Activated T-cell treated with anti-CD3 and anti-CD28 coated beads, Interleukin-2, amount 50 U/mL, for 4 hours (primary cell): Measurements from ENCODE around the gene TENM3. TPM values are rescaled to one million over a fixed set of nuclear protein-coding genes. Genes with fewer than 3 reads are reported as not detected.

Source experiments
- ATAC-seq, 2 donors: fragments of 200-7000 bp; cut with Tn5 transposase; one replicate each; pipeline ENCODE4 v1.10.0; 2021
- DNase-seq: peaks from one replicate; pipeline ENCODE4 v3.0.0-alpha.2; 2020
- H3K27me3 Mint-ChIP-seq: one replicate; pipeline ENCODE4 v1.8.0; 2021; ENCODE audit warnings: low read depth, mixed read lengths
- H3K36me3 Mint-ChIP-seq: one replicate; pipeline ENCODE4 v1.8.0; 2022; ENCODE audit warnings: mixed read lengths; ENCODE audit not compliant: insufficient read depth
- H3K4me1 Mint-ChIP-seq: one replicate; pipeline ENCODE4 v1.8.0; 2021; ENCODE audit warnings: low read depth, mixed read lengths
- H3K4me3 Mint-ChIP-seq: one replicate; pipeline ENCODE4 v1.8.0; 2021; ENCODE audit warnings: mild to moderate bottlenecking, moderate library complexity, mixed read lengths
- H3K9me3 Mint-ChIP-seq: one replicate; pipeline ENCODE4 v1.8.0; 2021; ENCODE audit warnings: mixed read lengths
- total RNA-seq, 3 donors: library from RNA; stranded (reverse); gene quantifications; one replicate each; pipeline ENCODE4 v1.2.1, GENCODE V29; 2021

Gene TENM3
- total RNA-seq, 3 donors from 2014 or later = 0.03 to 0.14 (median 0.13) TPM

DNA sequence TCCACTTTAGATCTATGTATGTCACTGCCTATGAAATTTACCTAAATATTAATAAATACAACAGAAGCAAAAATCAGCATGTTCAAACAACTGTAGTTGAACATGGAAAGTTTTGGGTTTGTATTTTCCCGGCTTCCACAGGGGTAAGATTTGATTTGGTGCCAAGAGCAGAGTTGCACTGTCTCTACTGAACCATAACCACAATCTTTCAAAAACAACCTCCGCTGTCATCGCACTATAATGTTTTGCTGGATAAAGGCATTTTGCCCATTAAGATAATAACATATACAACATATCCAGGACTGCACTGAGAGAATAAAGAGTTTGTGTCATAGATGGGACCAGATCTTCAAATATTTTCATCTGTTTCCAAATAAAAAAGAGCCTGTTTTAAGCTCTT, 94.9 kb downstream of the TENM3 start:
- ATAC-seq = no peak
- Mint-ChIP-seq H3K9me3 (peaks cover 5% of the 10 kb centered on the region), H3K36me3 (no peaks in the 10 kb centered on the region)

DNA sequence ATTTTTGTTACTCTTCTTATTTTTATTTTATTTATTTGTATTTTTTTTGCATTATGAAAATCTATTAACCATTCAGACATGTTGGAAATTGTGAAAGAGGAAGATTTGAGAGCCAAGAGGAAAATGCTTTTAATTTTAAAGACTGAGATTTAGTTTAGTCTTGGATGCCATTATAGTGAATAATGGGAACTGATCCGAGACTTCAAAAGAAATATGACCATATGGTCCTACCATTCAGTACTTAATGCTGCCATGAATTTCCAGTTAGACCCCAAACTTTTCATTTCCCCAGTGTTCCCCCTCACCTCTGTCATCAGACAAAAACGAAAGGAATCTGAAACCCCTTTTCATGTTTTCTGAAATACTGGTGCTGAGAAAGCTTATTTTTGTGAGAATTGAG, 95.5 kb downstream of the TENM3 start:
- no peaks in the 10 kb centered on the region for H3K4me1 Mint-ChIP-seq

More for the DNA sequence above, 94.9 kb downstream of the TENM3 start:
- no peak for DNase-seq
- no peaks in the 10 kb centered on the region for H3K4me1 Mint-ChIP-seq
- H3K27me3 Mint-ChIP-seq = no peaks in the 10 kb centered on the region
- no peak overlapping the region for H3K4me3 Mint-ChIP-seq

DNA sequence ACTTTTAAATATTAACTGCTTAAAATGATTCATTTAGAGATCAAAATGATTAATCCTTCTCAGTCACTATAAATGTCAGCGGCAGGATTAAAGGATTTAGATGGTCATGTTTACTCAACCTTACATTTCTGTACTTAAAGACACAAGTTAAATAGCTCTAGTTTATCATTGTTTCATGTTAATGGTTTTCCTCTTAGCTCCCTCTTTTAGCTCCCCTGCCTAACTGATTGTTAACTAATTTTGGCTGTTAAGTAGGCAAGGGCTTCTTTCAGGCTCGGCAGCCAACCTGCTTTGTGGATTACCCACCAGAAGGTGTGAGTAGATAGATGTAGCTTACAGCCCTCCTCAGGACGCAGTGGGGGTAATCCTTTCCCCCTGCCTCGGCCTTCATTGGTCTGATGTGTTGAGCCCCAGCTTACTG, 96.0 kb downstream of the TENM3 start:
- no peaks in the 10 kb centered on the region for H3K4me1 Mint-ChIP-seq
- DNase-seq (no peak), ATAC-seq (no peak)
- no peak overlapping the region for H3K4me3 Mint-ChIP-seq
- H3K9me3 Mint-ChIP-seq = peaks cover 5% of the 10 kb centered on the region
- H3K27me3 Mint-ChIP-seq = no peaks in the 10 kb centered on the region
- H3K36me3 Mint-ChIP-seq = no peaks in the 10 kb centered on the region

More for the DNA sequence above, 95.5 kb downstream of the TENM3 start:
- H3K36me3 Mint-ChIP-seq = no peaks in the 10 kb centered on the region
- DNase-seq (no peak), ATAC-seq (no peak)
- peaks cover 5% of the 10 kb centered on the region for H3K9me3 Mint-ChIP-seq
- H3K4me3 Mint-ChIP-seq = no peak overlapping the region
- H3K27me3 Mint-ChIP-seq = no peaks in the 10 kb centered on the region

DNA sequence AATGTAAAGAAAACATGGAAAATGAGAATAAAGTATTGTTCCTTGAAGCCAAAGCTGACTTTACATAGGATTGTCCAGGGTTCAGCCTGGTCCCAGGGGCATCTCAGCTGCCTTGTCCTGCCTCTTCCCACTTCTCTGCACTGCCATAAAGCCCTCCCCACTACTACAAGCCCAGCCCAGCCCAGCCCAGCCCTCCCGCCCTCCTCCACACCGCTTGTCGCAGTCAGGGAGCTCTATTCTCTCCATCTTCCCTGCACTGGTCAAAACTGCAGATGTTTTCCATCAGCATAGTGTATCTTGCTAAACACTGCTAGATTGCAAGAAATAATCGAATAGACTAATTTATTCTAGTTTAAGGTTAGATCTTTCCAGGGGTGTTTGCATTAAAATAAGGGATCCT, 100.3 kb downstream of the TENM3 start:
- no peaks in the 10 kb centered on the region for H3K4me1 Mint-ChIP-seq
- no peak for DNase-seq
- no peak for ATAC-seq
- no peaks in the 10 kb centered on the region for H3K36me3 Mint-ChIP-seq
- H3K4me3 Mint-ChIP-seq = no peak overlapping the region
- peaks cover 5% of the 10 kb centered on the region for H3K9me3 Mint-ChIP-seq
- H3K27me3 Mint-ChIP-seq = peaks cover 3% of the 10 kb centered on the region

DNA sequence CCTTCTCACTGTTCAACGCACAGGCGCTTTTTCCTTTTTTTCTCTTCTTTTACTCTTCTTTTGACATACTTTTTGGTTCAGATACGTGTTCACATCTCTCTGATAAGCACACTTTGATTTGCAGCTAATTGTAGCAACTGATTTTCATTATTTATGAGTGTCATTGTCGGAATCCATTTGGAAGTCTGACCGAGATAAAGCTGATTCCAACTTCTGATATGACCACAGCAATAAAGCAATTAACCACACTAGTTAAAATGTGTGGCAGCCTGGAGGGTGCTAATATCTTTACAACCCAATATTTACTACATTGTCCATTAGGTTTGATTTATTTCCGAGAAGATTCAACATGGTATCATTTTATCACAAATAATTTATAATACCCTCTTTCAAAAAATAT, 101.8 kb downstream of the TENM3 start:
- ATAC-seq (no peak), DNase-seq (no peak)
- Mint-ChIP-seq H3K27me3 (peaks cover 3% of the 10 kb centered on the region), H3K36me3 (no peaks in the 10 kb centered on the region), H3K4me1 (no peaks in the 10 kb centered on the region), H3K9me3 (peaks cover 5% of the 10 kb centered on the region), H3K4me3 (no peak overlapping the region)

DNA sequence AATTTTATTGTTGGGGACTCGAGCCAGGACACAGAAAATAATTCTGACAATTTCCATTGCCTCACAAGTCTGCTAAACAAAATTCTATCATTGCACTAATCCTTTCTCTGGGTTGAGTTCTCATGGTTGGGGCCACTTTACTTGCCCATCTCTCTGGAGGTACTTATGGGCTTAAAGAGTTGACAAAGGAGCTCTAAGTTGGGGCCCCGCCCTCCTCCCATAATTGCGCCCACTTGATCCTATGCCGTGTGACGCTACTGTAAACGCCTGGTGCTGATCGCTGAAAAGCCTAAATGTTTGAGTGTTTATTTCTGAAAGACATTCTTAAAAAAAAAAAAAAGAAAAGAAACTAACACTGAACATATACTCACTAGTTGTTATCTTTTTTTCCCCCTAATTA, 103.0 kb downstream of the TENM3 start:
- H3K9me3 Mint-ChIP-seq = peaks cover 5% of the 10 kb centered on the region
- ATAC-seq = no peak
- no peak overlapping the region for H3K4me3 Mint-ChIP-seq
- no peak for DNase-seq
- no peaks in the 10 kb centered on the region for H3K36me3 Mint-ChIP-seq
- peaks cover 3% of the 10 kb centered on the region for H3K27me3 Mint-ChIP-seq
- H3K4me1 Mint-ChIP-seq = no peaks in the 10 kb centered on the region

DNA sequence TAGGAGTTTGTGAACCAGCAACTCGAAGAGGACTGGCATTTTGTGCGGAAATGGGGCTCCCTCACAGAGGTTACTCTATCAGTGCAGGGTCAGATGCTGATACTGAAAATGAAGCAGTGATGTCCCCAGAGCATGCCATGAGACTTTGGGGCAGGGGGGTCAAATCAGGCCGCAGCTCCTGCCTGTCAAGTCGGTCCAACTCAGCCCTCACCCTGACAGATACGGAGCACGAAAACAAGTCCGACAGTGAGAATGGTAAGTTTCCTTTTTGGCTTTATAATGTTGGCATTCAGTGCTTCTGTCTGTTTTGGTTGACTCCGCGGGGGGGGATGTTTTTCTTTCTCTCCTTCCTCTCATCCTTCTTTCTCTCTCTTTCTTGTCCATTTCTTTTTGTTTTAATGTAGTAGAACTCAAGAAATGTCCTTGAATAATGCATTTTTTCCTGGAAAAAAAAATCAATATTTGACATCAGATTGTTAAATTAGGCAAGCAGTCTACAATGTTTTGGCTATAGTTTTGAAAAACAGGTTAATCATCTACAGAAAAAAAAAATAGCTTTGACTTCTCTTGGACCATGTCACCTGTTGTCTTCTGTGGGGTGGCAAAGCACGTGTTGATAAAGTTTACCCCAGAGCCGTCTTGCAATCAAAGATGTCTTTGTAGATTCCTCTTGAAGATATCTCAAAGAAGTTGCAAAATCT, 103.6 kb downstream of the TENM3 start:
- Mint-ChIP-seq H3K27me3 (peaks cover 3% of the 10 kb centered on the region), H3K4me1 (no peaks in the 10 kb centered on the region), H3K9me3 (peaks cover 5% of the 10 kb centered on the region), H3K36me3 (no peaks in the 10 kb centered on the region), H3K4me3 (no peak overlapping the region)
- ATAC-seq (no peak), DNase-seq (no peak)

DNA sequence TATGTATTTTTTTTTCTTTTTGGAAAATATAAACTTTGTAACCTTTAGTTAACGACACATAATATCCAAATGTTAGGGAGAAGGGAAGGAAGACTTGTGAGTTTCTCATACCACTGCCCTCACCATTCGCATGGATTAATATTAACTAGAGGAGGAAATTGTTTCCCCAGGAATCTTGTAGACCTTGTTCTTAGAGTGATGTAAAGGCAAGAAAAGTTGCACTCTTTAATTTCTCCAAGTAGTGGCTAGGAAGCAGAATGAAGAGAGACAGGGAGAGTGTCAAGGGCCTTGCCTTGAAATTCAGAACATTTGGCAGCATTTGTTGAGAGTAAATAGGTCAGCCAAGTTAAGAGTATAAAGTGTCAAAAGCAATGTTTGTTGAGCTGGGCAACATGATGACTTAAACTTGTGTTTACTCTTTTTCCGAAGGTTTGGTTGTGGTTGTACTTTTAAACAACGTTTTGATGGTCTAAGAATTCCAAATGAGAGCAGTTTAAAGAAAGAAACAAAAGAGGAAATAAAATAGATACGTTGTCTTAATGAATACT, 105.7 kb downstream of the TENM3 start:
- no peaks in the 10 kb centered on the region for H3K36me3 Mint-ChIP-seq
- H3K4me3 Mint-ChIP-seq = no peak overlapping the region
- H3K9me3 Mint-ChIP-seq = no peaks in the 10 kb centered on the region
- DNase-seq (no peak), ATAC-seq (no peak)
- H3K4me1 Mint-ChIP-seq = no peaks in the 10 kb centered on the region
- peaks cover 3% of the 10 kb centered on the region for H3K27me3 Mint-ChIP-seq

DNA sequence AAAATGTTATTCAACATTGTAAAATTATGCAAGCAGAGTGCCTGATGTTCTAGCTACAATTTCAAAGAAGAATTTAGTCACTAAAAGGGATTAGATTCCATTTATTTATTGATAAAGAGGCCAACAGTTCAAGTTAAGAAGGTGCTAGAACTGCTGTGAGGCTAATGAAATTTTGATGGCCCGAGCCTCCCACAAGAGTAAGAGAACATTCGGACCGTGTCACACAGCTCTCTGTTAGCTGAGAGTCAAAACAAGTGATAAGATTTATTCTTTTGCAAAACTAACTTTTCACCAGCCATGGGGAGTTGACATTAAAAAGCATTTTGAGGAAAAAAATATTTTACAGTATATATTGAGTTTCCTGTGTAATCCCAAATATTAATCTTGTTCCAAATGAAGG, 106.8 kb downstream of the TENM3 start:
- ATAC-seq = no peak
- DNase-seq = no peak
- Mint-ChIP-seq H3K9me3 (peaks cover 3% of the 10 kb centered on the region), H3K36me3 (no peaks in the 10 kb centered on the region), H3K4me3 (no peak overlapping the region), H3K27me3 (peaks cover under 1% of the 10 kb centered on the region), H3K4me1 (no peaks in the 10 kb centered on the region)

DNA sequence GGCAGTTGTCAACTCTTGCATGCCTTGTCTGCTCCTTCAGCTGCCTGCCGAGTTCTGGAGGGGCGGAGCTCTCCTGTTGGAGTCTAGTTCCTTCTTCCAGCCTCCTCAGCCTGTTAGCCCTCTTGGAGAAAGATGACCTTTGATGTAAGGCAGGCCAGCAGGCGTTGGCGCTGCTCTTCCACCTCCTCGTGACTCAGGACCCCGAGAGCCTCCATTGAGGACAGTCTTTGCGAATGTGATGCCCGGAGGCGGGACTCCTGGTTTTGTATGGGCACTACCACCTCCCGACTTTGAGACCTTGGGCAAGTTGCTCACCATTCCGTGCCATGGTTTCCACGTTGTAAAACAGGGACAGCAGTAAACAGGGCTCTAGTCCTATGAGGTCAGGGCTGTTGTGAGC, 108.3 kb downstream of the TENM3 start:
- Mint-ChIP-seq H3K4me3 (no peak overlapping the region), H3K27me3 (no peaks in the 10 kb centered on the region), H3K9me3 (peaks cover 3% of the 10 kb centered on the region), H3K4me1 (no peaks in the 10 kb centered on the region), H3K36me3 (no peaks in the 10 kb centered on the region)
- no peak for ATAC-seq
- DNase-seq = no peak

DNA sequence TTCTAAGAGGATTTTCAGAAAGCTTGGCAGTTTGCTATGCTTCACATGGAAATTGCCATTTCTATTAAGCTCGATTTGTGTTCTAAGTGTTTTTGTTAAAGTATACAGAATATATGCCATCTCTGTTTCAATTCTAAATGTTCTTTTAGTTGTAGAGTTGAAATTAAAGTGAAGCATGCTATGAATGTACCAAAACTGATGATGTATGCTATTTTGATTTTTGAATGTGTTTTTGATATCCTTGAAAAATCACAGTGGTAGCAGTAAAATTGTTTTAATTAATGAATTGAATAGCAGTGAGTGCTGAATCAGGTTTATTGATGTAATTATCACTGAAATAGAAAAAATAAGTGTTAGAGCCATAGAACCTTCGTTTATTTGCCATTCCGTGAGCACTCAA, 110.9 kb downstream of the TENM3 start:
- DNase-seq (no peak), ATAC-seq (no peak)
- Mint-ChIP-seq H3K36me3 (no peaks in the 10 kb centered on the region), H3K4me3 (no peak overlapping the region), H3K9me3 (peaks cover 3% of the 10 kb centered on the region), H3K4me1 (no peaks in the 10 kb centered on the region), H3K27me3 (no peaks in the 10 kb centered on the region)

DNA sequence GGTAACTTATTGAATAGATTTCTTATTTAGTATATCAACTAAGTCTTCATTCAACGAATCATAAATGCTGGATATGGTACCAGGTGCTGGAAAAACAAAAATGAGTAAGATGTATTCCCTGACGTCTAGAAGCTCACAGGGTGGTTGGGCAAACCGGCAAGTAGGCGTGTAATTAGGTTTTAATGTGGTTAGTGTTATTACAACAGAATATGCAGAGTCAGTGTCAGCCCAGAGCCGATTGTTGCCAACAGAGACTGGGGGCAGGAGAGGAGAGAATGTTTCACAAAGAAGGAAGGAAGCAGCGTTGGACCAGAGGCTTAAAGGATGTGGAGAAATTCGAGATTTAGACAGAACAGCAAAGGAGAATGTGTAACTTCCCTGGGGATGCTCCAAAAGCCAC, 111.7 kb downstream of the TENM3 start:
- no peaks in the 10 kb centered on the region for H3K36me3 Mint-ChIP-seq
- ATAC-seq (no peak), DNase-seq (no peak)
- H3K4me3 Mint-ChIP-seq = no peak overlapping the region
- no peaks in the 10 kb centered on the region for H3K4me1 Mint-ChIP-seq
- peaks cover 3% of the 10 kb centered on the region for H3K9me3 Mint-ChIP-seq
- H3K27me3 Mint-ChIP-seq = no peaks in the 10 kb centered on the region

DNA sequence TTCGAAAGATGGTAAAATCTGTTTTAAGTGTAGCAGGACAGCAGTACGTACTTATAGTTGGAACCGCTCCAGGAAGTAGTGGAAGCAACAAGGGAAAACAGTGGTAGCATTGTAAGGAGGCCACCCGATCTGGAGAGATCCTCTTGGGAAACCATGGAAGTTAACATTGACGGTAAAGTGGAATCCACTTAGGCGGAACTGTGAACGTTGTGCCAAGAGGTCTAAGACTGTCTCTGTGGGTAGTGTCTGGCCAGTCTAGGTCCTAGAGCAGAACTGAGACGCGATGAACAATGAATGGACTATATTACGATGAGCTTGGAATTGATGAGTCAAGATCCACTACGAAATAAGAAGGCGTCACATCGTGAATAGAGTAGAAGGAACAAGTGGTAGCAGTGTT, 124.0 kb downstream of the TENM3 start:
- no peaks in the 10 kb centered on the region for H3K27me3 Mint-ChIP-seq
- no peaks in the 10 kb centered on the region for H3K4me1 Mint-ChIP-seq
- no peak overlapping the region for H3K4me3 Mint-ChIP-seq
- no peaks in the 10 kb centered on the region for H3K36me3 Mint-ChIP-seq
- ATAC-seq (no peak), DNase-seq (no peak)
- H3K9me3 Mint-ChIP-seq = no peaks in the 10 kb centered on the region

DNA sequence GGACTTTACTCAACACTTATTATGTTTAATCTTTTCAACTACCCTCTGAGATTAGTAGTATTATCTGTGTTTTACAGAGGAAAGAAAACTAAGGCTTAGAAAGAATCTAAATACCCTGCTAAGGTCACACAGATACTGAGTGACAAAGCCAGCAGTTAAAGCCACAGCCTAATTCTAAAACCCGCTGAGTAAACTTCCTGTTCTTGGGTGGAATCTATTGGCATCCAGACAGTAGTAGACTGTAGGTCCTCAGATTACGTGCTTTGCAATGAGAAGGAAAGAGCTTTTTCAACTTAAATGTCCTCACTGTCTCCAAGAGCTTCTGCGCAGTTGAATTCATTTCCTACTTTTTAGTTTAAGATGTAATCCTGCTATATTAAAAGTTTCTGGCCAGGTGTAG, 126.0 kb downstream of the TENM3 start:
- Mint-ChIP-seq H3K4me1 (no peaks in the 10 kb centered on the region), H3K4me3 (no peak overlapping the region), H3K27me3 (no peaks in the 10 kb centered on the region), H3K36me3 (no peaks in the 10 kb centered on the region), H3K9me3 (no peaks in the 10 kb centered on the region)
- ATAC-seq (no peak), DNase-seq (no peak)

DNA sequence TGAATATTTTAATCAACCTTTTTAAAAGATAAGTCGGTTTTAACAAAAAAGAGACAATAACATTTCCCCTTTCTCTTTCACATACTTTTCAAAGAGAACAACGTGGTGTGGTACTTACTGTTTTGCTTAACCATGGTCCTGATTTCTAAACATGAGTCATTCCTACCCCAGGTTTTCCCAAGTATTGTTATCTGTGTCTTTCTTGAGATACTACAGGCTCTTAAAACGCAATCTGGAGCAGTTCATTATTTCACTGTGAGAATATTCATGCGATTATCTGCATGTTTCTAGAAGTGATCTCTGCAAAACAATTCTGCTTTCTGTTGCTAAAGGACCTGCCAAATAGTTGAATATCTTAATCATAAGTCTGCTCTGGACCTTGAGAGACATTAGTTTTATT, 127.3 kb downstream of the TENM3 start:
- H3K27me3 Mint-ChIP-seq = no peaks in the 10 kb centered on the region

More for the DNA sequence above, 127.3 kb downstream of the TENM3 start:
- no peaks in the 10 kb centered on the region for H3K36me3 Mint-ChIP-seq
- no peaks in the 10 kb centered on the region for H3K4me1 Mint-ChIP-seq
- no peak overlapping the region for H3K4me3 Mint-ChIP-seq
- no peak for ATAC-seq
- no peaks in the 10 kb centered on the region for H3K9me3 Mint-ChIP-seq
- DNase-seq = no peak
